GM18907 (cell line): ENCODE measurements around the gene RFX1.
"Not testable (repeated sequence)": the region's sequence is repeated elsewhere in the genome, so short reads cannot be mapped to it uniquely, and the experiment has no call there.

Experiments
- ATAC-seq: cut with Tn5 transposase; IDR thresholded peaks from one replicate; pipeline ENCODE4 v1.9.1; 2021; ENCODE audit warnings: mild to moderate bottlenecking, moderate library complexity; ENCODE audit not compliant: unreplicated experiment

Gene RFX1

DNA sequence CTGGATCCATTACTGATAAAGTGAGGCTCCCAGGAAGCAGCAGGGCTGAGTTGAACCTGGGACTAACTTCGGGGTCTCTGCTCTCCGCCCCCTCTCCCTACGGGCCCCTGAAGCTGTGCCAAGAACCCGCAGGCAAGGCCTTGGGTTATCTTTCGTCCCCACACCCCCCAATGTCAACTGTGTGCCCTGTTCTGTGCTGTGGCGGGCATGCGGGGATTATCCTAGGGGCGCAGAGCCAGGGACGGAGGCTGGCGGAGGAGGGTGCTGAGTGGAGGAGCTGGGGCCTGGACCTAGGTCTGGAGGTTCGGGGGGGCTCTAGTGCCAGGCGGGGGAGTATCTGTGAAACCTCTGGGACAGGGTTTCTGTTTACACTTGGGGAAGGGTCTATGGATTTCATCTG is 26.4 kb downstream of the RFX1 start:
- ATAC-seq = no peak

GRCh38 chr19:13979244-13979615 is 26.9 kb downstream of the RFX1 start:
- no peak for ATAC-seq

- no peak for ATAC-seq
Measured at GRCh38 chr19:13978351-13979243, 27.5 kb downstream of the RFX1 start.

GRCh38 chr19:13977803-13978202 is 28.3 kb downstream of the RFX1 start:
- no peak for ATAC-seq

GRCh38 chr19:13976446-13976845 is 29.7 kb downstream of the RFX1 start:
- ATAC-seq = no peak

DNA sequence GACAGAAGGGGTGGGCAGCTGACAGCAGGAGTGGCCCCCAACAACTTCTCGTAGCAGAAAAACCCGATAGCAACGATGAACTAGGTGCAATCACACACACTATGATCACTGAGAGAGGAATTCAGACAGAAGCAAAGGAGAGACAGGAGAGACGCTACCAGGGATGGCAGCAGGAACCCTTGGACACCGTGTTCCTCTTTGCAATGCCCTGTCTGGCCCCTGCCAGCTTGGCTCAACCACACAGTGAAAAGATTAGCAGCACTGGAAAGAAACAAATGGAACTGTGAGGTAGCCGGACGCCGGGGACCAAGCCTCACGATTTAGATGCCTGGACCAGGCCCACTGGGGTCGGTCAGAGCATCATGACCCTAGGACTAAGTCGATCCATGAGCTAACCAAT is 30.2 kb downstream of the RFX1 start:
- no peak for ATAC-seq

- no peak for ATAC-seq
Measured at GRCh38 chr19:13974073-13974472, 32.0 kb downstream of the RFX1 start.

- not testable (repeated sequence) for ATAC-seq
Measured at GRCh38 chr19:13973479-13973878, 32.6 kb downstream of the RFX1 start.

DNA sequence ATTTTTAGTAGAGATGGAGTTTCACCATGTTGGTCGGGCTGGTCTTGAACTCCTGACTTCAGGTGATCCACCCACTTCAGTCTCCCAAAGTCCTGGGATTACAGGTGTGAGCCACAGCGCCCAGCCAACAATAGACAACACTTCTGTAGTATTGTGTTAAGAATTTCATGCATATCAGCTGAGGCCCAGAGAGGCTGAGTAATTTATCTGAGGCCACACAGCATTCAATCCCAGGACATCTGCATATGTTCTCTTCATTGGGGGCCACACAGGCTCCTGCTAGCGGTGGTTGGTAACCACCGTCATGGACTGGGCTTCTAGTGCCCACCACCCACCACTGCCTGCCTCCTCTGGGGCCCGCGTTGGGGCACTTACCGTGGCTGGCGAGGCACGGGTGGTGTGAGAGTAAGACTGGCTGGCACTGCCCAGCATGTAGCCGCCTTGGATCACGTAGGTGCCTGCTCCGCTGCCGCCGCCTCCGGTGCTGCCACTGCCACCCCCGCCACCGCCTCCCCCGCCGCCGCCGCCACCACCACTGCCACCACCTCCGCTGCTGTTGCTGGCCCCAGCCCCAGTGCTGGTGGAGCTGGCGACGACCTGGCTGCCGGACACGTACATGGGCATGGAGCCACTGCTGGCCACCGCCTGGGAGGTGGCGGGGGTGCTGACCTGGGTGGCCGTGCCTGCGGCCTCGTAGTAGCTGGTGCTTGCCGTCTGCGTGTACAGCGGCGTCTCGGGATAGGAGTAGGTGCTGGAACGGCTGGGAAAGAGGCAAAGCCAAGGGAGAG is 33.6 kb downstream of the RFX1 start:
- ATAC-seq = no peak

GRCh38 chr19:13971868-13972267 is 34.3 kb downstream of the RFX1 start:
- ATAC-seq = not testable (repeated sequence)

- ATAC-seq = no peak
Measured at GRCh38 chr19:13969897-13970296, 36.2 kb downstream of the RFX1 start.

DNA sequence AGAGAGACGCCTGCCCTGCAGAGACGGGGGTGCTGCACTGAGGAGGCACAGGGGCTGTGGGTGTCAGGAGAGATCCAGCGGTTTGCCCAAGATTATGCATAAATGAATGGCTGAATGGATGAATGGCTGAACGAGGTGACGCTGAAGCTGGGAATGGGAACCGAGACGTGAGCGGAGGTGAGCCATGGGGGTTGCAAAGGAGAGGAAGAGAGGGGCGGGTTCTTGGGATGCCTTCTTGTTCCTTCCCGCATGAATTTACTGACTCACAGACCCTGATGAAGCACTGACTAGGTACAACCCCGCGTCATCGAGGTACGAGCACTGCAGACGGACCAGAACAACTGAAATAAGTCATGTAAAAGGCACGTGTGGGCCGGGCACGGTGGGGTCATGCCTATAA is 37.1 kb downstream of the RFX1 start:
- ATAC-seq = no peak

DNA sequence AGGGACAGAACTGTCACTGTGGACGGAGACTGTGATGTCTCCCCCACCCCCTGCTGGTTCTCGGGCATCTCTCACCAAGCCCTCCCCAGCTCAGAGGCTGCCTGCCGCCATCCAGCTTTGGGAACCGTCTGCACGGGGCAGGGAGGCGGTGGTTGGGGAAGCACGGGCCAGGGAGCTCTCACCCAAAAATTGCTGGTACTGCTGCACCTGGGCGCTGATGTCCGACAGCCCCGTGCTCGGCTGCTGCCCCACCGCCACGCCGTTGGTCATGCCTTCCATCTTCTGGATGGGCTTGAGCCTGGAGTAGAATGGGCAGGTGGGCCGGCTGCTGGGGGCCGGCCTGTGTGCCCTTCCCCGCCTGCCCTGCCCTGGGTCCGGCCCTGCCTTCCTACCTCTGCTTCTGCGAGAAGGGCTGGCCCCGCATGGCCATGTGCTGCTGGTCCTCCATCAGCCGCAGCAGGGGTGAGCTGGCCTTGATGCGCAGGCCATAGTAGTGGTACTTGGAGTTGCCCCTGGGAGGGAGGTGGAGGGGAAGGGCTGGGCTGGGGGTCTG is 37.7 kb downstream of the RFX1 start:
- no peak for ATAC-seq

DNA sequence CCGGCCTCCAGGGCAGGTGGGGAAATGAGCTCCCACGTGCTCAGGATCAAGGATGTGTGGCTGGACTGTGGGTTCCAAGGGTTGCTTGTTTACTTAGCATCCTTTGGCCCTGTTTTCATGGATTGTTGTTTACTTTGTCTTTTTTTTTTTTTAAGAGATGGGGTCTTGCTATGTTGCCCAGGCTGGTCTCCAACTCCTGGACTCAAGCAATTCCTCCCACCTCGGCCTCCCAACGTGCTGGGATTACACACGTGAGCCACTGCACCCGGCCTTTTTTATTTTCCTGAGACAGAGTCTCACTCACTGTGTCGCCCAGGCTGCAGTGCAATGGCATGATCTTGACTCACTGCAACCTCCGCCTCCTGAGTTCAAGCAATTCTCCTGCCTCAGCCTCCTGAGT is 38.9 kb downstream of the RFX1 start:
- not testable (repeated sequence) for ATAC-seq

GRCh38 chr19:13966684-13967128 is 39.4 kb downstream of the RFX1 start:
- no peak for ATAC-seq

DNA sequence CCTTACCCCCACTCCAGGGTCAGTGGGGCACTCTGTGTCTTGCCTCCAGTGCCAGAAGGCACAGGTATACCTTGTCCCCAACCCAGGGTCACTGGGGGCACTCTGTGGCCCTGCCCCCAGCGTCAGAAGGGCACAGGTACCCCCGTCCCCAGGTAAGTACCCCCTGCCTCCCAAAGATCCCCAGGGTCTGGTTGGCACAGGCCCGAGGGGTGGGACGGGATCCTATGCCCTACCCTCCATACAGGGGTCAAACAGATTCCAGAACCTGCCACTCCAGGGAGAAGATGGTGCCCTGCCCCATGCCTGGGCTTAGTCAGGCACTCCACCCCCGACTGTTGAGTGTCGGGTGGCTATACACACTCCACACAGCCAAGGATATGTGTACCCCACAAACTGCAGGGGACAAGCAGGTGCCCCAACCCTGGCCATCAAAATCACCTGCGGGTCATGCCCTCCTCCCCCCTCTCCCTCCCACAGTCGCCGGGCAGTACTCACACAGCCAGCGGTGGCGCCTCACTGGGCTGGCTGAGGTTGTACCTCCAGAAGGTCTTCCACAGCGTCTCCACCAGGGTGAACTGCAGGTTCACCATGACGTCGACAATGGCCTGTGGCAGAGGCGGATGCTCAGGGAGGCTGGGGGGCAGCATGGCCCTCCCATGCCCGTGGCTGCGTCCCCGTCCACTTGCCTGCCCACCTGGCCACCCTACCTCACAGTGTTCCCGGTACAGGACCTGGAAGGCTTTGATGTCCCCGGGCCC is 40.0 kb downstream of the RFX1 start:
- no peak for ATAC-seq

- no peak for ATAC-seq
Measured at GRCh38 chr19:13965377-13965896, 40.7 kb downstream of the RFX1 start.

DNA sequence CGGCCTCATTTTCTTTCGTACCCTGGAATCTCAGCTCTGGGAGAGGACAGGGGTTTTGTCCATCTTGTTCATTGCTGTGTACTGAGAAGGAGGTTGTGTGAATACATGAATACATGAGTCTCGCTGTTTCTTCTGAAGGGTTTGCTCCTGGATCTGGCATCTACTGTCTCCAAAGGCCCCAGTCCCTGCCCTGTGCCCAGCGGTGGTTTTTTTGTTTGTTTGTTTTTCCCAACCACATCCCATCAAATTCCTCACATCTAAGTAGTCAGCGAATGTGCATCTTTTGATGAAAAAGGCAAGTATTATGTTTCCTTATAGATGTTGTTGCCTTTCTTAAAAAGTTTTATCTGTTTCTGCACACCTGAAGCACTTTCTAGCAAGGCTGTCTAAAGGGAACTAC is 41.3 kb downstream of the RFX1 start:
- ATAC-seq = no peak

DNA sequence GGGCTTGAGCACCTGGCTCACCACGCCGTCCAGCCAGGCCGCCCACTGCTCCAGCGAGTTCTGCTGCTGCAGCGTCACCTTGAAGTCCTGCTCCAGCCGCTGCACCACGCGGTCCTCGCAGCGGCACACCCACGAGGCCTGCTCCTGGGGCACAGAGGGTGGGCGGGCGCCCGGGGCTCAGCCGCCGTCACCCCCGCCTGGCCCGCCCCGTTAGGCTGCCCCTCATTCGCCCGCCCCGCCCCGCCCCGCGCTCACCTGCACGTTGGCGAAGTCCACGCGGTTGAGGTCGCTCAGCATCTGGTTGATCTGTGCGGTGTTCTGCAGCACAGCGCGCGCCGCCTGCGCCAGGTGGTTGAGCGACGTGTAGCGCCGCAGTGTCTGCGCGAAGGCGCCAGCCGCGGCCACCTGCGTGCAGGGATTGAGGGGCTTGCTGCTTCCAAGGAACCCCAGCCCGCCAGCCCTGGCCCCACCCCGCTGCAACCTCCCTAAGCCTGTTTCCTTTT is 42.5 kb downstream of the RFX1 start:
- ATAC-seq = no peak
